ENCODE data around the gene IRF2BP1.

DNA sequence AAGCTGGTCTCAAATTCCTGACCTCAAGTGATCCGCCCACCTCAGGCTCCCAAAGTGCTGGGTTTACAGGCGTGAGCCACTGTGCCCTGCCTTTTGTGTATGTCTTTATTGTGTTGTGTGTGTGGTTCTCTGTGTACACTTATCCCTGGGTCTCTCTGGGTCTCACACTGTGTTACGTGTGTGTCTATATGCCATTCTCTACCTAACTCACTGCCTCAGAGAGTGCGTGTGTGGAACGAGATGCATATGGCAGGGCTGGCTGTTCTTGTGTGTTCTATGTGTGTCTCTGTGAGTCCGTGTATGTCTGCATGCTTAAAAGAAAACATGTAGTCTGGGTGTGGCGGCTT, 11.3 kb downstream of the IRF2BP1 start:
- TF ChIP-seq POLR2A (IDR thresholded peaks at IDR 0.05; ENCODE audit: low read length) (no peak), GATA1 (IDR thresholded peaks at IDR 0.05; ENCODE audit: low read depth, low read length) (no peak)

Measured in erythroblast (primary cell).